ENCODE data around the gene RNF130.

Gene RNF130

DNA sequence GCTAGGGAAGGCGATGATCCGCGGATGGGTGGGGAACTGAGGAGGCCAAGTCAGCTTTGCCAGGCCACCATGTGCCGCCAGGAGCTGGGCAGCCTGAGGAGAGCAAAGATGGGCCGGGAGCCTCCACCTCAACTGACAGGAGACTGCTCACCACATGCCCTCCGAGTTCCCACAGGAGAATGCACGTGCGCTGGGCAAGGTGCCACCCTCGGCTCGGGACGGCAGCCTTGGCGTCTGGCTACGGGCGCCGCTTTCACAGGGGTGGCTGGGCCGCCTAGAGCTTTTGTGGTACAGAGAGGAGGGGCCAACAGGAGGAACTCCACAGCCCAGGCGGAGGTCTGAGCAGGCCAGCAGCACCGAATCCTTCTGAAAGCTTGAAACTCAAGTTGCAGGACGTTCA, 158.6 kb downstream of the RNF130 start:
- DNase-seq: no peak

DNA sequence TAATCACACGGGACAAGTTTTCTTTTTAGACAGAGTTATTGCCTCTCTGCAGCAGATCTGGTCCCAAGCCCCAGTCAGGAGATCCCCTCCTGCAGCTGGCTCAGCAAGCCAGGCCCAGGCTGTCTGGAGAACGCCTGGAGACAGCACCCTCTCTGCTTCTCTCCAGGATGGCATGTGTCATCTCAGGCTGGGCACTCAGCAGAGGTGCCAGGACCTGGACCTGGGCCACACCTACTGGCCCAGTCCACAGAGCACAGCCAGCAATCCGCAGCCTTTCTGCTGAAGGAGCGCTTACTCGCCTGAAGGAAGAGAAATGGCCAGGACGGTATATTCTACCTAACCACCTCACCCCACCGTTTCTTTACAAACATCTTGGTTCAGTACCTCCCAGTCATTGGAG, 159.2 kb downstream of the RNF130 start:
- no peak for DNase-seq

DNA sequence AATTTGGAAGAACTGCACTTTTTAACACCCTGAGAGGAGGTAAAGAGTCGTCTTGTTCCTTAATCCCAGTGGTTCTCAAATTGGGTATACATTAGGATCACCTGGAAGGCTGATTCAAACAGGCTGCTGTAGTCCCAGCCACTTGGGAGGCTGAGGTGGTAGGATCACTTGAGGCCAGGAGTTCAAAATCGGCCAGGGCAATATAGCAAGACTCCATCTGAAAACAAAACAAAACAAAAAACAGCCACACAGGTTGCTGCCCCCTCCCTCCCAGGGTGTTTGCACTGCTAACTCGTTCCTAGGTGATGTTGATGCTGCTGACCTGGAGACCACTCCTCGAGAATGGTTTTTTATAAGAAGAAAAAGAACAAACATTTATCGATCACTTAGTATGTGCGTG, 162.3 kb downstream of the RNF130 start:
- no peak for DNase-seq

- DNase-seq: no peak
Observed at GRCh38 chr5:179908528-179908927, 163.0 kb downstream of the RNF130 start.

GRCh38 chr5:179907556-179908324, 163.8 kb downstream of the RNF130 start, which contains the start of gene TBC1D9B:
TBC1D9B (minus strand) TSS chr5:179907897; CDS start chr5:179907821, 76 bp downstream.
- DNase-seq: peak; percentile 31 to 61

GRCh38 chr5:179906795-179907555, 164.6 kb downstream of the RNF130 start:
- DNase-seq: no peak

DNA sequence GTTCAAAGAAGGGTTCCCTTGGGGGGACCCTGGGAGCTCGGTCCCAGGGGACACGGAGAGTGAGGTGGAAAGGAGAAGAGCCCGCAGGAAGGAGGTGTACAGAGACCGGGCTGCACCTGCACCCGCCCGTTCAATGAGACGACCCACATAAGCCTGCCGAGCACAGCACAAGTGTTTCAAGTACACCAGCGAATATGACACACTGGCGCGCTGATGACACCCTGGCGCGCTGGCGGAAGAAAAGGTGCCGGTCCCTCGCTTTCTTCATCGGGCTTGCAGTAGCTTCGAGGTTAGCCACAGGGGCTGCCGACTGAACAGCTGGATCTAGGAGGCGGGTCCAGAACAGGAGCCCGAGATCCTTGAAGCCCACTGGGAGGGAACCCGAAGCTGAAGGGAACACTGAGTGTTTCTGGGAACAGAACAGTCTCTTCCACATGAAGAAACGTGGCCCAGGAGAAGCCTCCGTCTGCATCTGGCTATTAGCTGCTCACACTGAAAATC, 165.2 kb downstream of the RNF130 start:
- DNase-seq: no peak

DNA sequence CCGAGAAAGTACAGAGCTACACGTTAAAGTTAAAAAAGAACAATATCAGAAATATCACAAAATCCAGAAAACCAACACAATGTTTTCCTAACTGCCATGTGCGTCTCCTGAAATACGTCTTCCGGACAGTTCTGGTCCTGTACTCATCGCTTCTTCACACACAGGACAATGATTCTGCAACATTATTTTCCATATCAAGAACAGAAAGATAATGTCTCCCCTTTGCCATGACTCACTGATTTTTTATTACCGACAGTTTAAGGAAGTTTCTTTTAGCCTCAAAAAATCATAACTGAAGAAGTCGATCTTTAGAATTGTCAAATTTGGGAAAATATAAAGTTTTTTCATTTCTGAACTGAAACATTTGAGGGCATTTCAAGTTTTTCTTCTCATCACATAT, 166.4 kb downstream of the RNF130 start:
- no peak for DNase-seq
